Mesendoderm (in vitro differentiated cells): ENCODE measurements around the gene TRAIP.

Experiments used
- DNase-seq: peaks from one replicate; pipeline ENCODE4 v3.0.0; 2013
- H2AK5ac ChIP-seq: 2 replicates; pipeline ENCODE4 v1.6.1; 2013; ENCODE audit warnings: low read length, inconsistent platforms
- H2BK120ac ChIP-seq: 2 replicates; pipeline ENCODE4 v1.6.1; 2013; ENCODE audit warnings: low read depth, mild to moderate bottlenecking, low read length, moderate library complexity, mixed read lengths
- H2BK15ac ChIP-seq: replicated peaks from 2 replicates; pipeline ENCODE4 v1.6.1; 2013; ENCODE audit warnings: low read depth, mild to moderate bottlenecking, moderate library complexity
- H2BK5ac ChIP-seq: 2 replicates; pipeline ENCODE4 v1.6.1; 2013; ENCODE audit warnings: low read length, inconsistent platforms
- H3K18ac ChIP-seq: 2 replicates; pipeline ENCODE4 v1.6.1; 2013; ENCODE audit warnings: mild to moderate bottlenecking, low read length, mixed read lengths
- H3K23ac ChIP-seq: one replicate; pipeline ENCODE4 v1.6.1; 2013; ENCODE audit warnings: low read length
- H3K27ac ChIP-seq: 2 replicates; pipeline ENCODE4 v1.5.1; 2013; ENCODE audit warnings: low read depth, mild to moderate bottlenecking, inconsistent platforms, low read length, moderate library complexity
- H3K27me3 ChIP-seq: 2 replicates; pipeline ENCODE4 v1.6.1; 2013; ENCODE audit warnings: low read length, control low read depth, mild to moderate bottlenecking, inconsistent platforms; ENCODE audit not compliant: insufficient read depth, poor library complexity
- H3K36me3 ChIP-seq: 2 replicates; pipeline ENCODE4 v1.6.1; 2013; ENCODE audit warnings: low read length, inconsistent platforms; ENCODE audit not compliant: control insufficient read depth, insufficient read depth
- H3K4ac ChIP-seq: one replicate; pipeline ENCODE4 v1.6.1; 2013; ENCODE audit warnings: low read depth, mild to moderate bottlenecking, low read length, moderate library complexity
- H3K4me1 ChIP-seq: 2 replicates; pipeline ENCODE4 v1.6.1; 2013; ENCODE audit warnings: low read depth, low read length, inconsistent platforms; ENCODE audit not compliant: control insufficient read depth
- H3K4me2 ChIP-seq: 2 replicates; pipeline ENCODE4 v1.6.1; 2013; ENCODE audit warnings: low read length
- H3K4me3 ChIP-seq: 2 replicates; pipeline ENCODE4 v1.5.1; 2013; ENCODE audit warnings: mild to moderate bottlenecking, low read length
- H3K56ac ChIP-seq: one replicate; pipeline ENCODE4 v1.6.1; 2013; ENCODE audit warnings: low read length
- H3K79me1 ChIP-seq: 2 replicates; pipeline ENCODE4 v1.6.1; 2013; ENCODE audit warnings: low read length, inconsistent platforms
- H3K79me2 ChIP-seq: 2 replicates; pipeline ENCODE4 v1.6.1; 2013; ENCODE audit warnings: mild to moderate bottlenecking, low read length; ENCODE audit not compliant: control insufficient read depth, insufficient read depth
- H3K9ac ChIP-seq: 2 replicates; pipeline ENCODE4 v1.6.1; 2013; ENCODE audit warnings: low read length, inconsistent platforms
- H4K5ac ChIP-seq: one replicate; pipeline ENCODE4 v1.6.1; 2013; ENCODE audit warnings: low read length
- H4K8ac ChIP-seq: one replicate; pipeline ENCODE4 v1.6.1; 2013; ENCODE audit warnings: low read depth, mild to moderate bottlenecking, control low read depth, low read length, moderate library complexity
- WGBS: extraction: QIAGEN DNeasy Blood & Tissue Kit; methylation state at CpG from one replicate; pipeline ENCODE4 v1.1.7; 2013; ENCODE audit warnings: low lambda C conversion rate, missing lambda C conversion rate; ENCODE audit not compliant: insufficient coverage; ENCODE audit errors: extremely low coverage; 5-methylcytosine and 5-hydroxymethylcytosine counted together

Gene TRAIP

DNA sequence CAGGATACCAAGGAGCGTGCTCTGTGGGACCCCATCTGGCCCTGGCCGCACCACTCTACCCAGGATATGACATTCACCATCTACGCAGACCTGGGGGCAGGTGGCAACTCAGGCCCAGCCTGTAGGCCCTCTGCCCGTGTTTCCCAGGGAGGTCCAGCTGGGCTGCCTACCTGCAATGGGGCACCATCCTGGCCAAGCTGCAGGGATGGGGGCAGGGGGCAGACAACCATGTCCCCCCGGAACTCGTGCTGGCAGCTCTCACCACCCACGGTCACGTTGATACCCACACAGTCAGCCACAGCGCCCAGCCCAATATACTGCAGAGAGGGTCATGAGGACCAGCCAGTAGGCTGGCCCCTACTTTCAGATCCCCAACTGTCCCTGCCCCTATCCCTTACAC lies 39.4 kb upstream of the TRAIP start:
- no peak overlapping the region for H4K8ac ChIP-seq
- no peaks in the 10 kb centered on the region for H3K79me2 ChIP-seq
- H3K4me2 ChIP-seq, result no peak overlapping the region
- no CpG with 5 or more reads among the region's 9 CpGs for WGBS
- H3K9ac ChIP-seq, result no peak overlapping the region
- no peak overlapping the region for H3K23ac ChIP-seq
- no peaks in the 10 kb centered on the region for H3K27me3 ChIP-seq
- no peaks in the 10 kb centered on the region for H3K79me1 ChIP-seq
- H3K56ac ChIP-seq, result no peak overlapping the region
- H3K4ac ChIP-seq, result no peak overlapping the region
- H2AK5ac ChIP-seq, result no peak overlapping the region
- DNase-seq, result no peak
- no peaks in the 10 kb centered on the region for H3K36me3 ChIP-seq
- H3K4me3 ChIP-seq, result no peak overlapping the region
- H3K18ac ChIP-seq, result no peak overlapping the region
- no peaks in the 10 kb centered on the region for H3K4me1 ChIP-seq
- H3K27ac ChIP-seq, result no peak overlapping the region
- no peak overlapping the region for H4K5ac ChIP-seq
- H2BK5ac ChIP-seq, result no peak overlapping the region
- H2BK120ac ChIP-seq, result no peak overlapping the region
- no peak overlapping the region for H2BK15ac ChIP-seq

DNA sequence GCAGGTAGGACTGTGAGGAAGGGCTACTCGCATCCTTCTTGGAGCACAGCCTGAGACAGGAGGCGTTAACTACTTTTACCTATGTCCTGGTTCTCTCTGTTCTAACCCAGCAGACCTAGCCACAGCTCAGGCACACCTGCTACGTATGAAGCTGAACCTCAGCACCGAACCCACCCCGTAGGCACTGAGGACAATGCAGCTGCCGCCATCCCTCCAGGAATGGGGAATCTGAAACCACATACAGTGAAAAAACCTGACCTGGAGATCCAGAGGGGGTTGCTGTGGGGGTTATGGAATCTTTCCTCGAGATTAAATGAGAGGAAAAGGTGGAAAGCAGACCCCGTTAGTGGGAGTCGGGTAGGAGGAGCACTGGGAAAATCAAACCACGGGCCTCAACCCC lies 32.9 kb upstream of the TRAIP start:
- H2BK5ac ChIP-seq, result no peak overlapping the region
- no peak for DNase-seq
- H2BK120ac ChIP-seq, result no peak overlapping the region
- no peak overlapping the region for H3K4me2 ChIP-seq
- no peaks in the 10 kb centered on the region for H3K36me3 ChIP-seq
- WGBS, result no CpG with 5 or more reads among the region's 10 CpGs
- H3K79me1 ChIP-seq, result no peaks in the 10 kb centered on the region
- no peak overlapping the region for H2AK5ac ChIP-seq
- no peaks in the 10 kb centered on the region for H3K27me3 ChIP-seq
- no peaks in the 10 kb centered on the region for H3K79me2 ChIP-seq
- H3K18ac ChIP-seq, result no peak overlapping the region
- H2BK15ac ChIP-seq, result no peak overlapping the region
- H4K5ac ChIP-seq, result no peak overlapping the region
- H4K8ac ChIP-seq, result no peak overlapping the region
- no peak overlapping the region for H3K23ac ChIP-seq
- no peak overlapping the region for H3K9ac ChIP-seq
- H3K27ac ChIP-seq, result no peak overlapping the region
- no peaks in the 10 kb centered on the region for H3K4me1 ChIP-seq
- no peak overlapping the region for H3K4me3 ChIP-seq
- H3K56ac ChIP-seq, result no peak overlapping the region
- H3K4ac ChIP-seq, result no peak overlapping the region

DNA sequence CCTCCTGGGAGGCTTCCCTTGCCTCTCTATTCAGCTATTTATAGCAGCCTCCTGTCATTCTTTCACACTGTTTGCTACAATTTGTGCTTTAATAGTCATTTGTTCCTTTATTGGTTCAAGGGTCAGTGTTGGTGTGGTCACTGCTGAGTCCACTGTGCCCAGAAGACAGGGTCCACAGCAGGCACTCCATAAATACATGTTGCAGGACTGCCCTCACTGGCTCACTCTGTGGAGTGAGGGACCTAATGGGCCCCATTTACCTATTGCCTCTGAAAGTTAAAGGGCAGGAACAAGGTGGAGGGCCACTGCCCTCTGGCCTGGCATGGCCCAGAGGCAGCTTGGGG lies 30.5 kb upstream of the TRAIP start:
- Histone ChIP-seq H2AK5ac (no peak overlapping the region), H3K23ac (no peak overlapping the region), H3K4me2 (no peak overlapping the region), H3K36me3 (no peaks in the 10 kb centered on the region), H2BK120ac (no peak overlapping the region), H3K4me1 (no peaks in the 10 kb centered on the region), H3K79me2 (no peaks in the 10 kb centered on the region), H3K56ac (no peak overlapping the region), H4K5ac (no peak overlapping the region), H2BK15ac (no peak overlapping the region), H3K18ac (no peak overlapping the region), H3K27ac (no peak overlapping the region), H3K4ac (no peak overlapping the region), H3K9ac (no peak overlapping the region), H4K8ac (no peak overlapping the region), H3K27me3 (no peaks in the 10 kb centered on the region), H3K79me1 (no peaks in the 10 kb centered on the region), H2BK5ac (no peak overlapping the region), H3K4me3 (no peak overlapping the region)
- no peak for DNase-seq

DNA sequence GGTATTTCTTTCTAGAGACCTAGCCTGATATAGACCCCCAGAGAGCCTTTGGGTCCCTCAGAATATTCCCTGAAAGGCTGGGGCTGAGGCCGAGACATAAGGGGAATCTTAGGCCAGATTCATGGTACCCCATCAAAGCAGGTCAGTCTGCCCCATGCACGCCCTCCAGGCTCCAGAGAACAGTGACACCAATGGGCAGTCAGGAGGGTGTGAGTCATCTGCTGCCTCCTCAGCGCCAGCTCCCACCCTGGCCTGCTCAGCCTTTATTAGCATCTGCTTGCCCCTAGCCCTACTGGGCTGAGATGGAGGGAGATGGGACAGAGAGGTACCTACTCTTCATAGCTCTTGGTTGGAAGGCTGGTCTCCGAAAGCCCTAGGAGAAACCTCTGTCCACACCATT lies 27.6 kb upstream of the TRAIP start:
- H2BK15ac ChIP-seq, result no peak overlapping the region
- WGBS, result no CpG with 5 or more reads among the region's 4 CpGs
- H3K79me1 ChIP-seq, result no peaks in the 10 kb centered on the region
- H2BK5ac ChIP-seq, result no peak overlapping the region
- no peak overlapping the region for H3K9ac ChIP-seq
- no peak overlapping the region for H3K23ac ChIP-seq
- no peak overlapping the region for H4K5ac ChIP-seq
- no peak overlapping the region for H3K4me2 ChIP-seq
- H3K56ac ChIP-seq, result no peak overlapping the region
- H3K4me1 ChIP-seq, result peaks cover 4% of the 10 kb centered on the region
- H3K4ac ChIP-seq, result no peak overlapping the region
- H3K27me3 ChIP-seq, result no peaks in the 10 kb centered on the region
- no peaks in the 10 kb centered on the region for H3K36me3 ChIP-seq
- H4K8ac ChIP-seq, result no peak overlapping the region
- no peak overlapping the region for H2AK5ac ChIP-seq
- H3K4me3 ChIP-seq, result no peak overlapping the region
- no peaks in the 10 kb centered on the region for H3K79me2 ChIP-seq
- H3K18ac ChIP-seq, result no peak overlapping the region
- DNase-seq, result no peak
- no peak overlapping the region for H2BK120ac ChIP-seq
- H3K27ac ChIP-seq, result no peak overlapping the region

DNA sequence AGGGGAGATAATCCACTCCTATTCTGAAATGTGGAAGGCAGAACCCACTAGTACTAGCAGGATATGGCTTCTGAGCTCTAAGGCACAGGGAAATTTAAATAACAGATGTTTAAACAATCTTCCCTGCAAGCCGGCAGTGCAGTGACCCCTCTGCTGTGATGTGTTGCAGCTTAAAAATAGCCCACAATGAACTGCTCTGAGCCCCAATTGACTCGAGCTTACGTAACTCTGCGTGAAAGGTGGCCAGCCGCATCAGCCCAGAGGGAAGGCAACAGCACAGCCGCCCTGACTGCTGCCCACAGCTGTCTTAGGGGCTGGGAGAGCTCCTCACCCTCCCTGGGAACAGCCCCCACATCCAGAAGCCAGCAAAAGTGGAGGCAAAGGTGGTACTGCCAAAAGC lies 25.8 kb upstream of the TRAIP start:
- no peak overlapping the region for H3K27ac ChIP-seq
- no peak for DNase-seq

DNA sequence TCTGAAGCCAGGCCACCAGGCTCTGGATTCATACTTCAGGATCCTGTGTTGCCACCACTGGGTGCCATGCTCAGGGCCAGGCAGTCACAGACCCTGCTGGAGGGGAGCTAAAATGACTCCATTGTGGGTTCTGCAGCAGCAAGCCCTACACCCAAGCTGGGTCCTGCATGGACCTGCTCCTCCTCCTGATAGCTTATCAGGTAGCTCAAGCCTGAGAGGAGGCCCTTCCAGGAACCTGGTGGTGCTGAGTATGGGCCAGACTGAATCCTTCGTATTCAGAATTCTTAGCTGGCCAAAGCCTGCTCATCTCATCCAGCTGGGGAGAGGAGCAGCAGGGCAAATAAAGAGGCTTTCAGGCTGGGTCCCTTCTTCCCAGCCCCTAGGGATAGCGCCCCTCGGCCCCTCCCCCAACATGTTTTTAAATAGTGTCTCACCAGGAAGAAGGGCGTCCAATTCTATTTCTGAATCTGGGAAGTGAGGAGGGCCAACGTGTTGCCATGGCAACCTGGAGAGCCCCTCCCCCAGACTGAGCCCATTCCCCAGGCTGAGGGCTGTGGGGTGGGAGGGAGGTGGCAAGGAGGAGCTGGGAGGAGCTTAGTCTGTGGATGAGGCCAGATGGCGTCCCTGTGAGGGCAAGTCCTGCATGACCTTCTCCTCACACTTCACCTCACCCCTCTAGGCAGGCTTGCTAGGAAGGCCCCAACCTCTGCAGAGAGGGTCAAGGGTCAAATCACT lies 24.4 kb upstream of the TRAIP start:
- Histone ChIP-seq H2BK15ac (no peak overlapping the region), H4K5ac (no peak overlapping the region), H3K23ac (no peak overlapping the region), H3K79me2 (no peaks in the 10 kb centered on the region), H3K56ac (no peak overlapping the region), H3K36me3 (no peaks in the 10 kb centered on the region), H3K4me2 (no peak overlapping the region), H3K4ac (no peak overlapping the region), H3K27me3 (no peaks in the 10 kb centered on the region), H3K27ac (no peak overlapping the region), H2BK120ac (no peak overlapping the region), H4K8ac (no peak overlapping the region), H3K4me3 (no peak overlapping the region), H3K79me1 (no peaks in the 10 kb centered on the region), H2AK5ac (no peak overlapping the region), H2BK5ac (no peak overlapping the region), H3K4me1 (peaks cover 4% of the 10 kb centered on the region), H3K18ac (no peak overlapping the region), H3K9ac (no peak overlapping the region)
- WGBS, result no CpG with 5 or more reads among the region's 6 CpGs
- peak; percentile 46 for DNase-seq

More for the DNA sequence above, 25.8 kb upstream of the TRAIP start:
- no peak overlapping the region for H2BK15ac ChIP-seq
- H3K79me1 ChIP-seq, result no peaks in the 10 kb centered on the region
- no peak overlapping the region for H2BK120ac ChIP-seq
- H2BK5ac ChIP-seq, result no peak overlapping the region
- H3K23ac ChIP-seq, result no peak overlapping the region
- H2AK5ac ChIP-seq, result no peak overlapping the region
- H3K79me2 ChIP-seq, result no peaks in the 10 kb centered on the region
- H3K4me2 ChIP-seq, result no peak overlapping the region
- H3K4me3 ChIP-seq, result no peak overlapping the region
- no peaks in the 10 kb centered on the region for H3K27me3 ChIP-seq
- no peak overlapping the region for H4K5ac ChIP-seq
- H3K9ac ChIP-seq, result no peak overlapping the region
- peaks cover 4% of the 10 kb centered on the region for H3K4me1 ChIP-seq
- no CpG with 5 or more reads among the region's 6 CpGs for WGBS
- H3K18ac ChIP-seq, result no peak overlapping the region
- no peaks in the 10 kb centered on the region for H3K36me3 ChIP-seq
- H3K56ac ChIP-seq, result no peak overlapping the region
- no peak overlapping the region for H4K8ac ChIP-seq
- H3K4ac ChIP-seq, result no peak overlapping the region
